Vein endothelial cell (primary cell): Measurements from ENCODE around the gene LRRC32. TPM values are rescaled to one million over a fixed set of nuclear protein-coding genes. Genes with fewer than 3 reads are reported as not detected.

Source experiments
- total RNA-seq: library from RNA; depleted of rRNA; stranded (reverse); fragments of >200 nt; gene quantifications from 2 replicates; pipeline ENCODE4 v1.2.3, GENCODE V29; 2012

The LRRC32 gene
- total RNA-seq: 35.5 and 44.1 TPM in 2 replicates

GRCh38 chr11:76670485-76671236 lies at the start of gene LRRC32:
LRRC32 (minus strand) TSS chr11:76670747; CDS start chr11:76665954, 4,793 bp downstream.

Other genes starting within 250 kb of the LRRC32 start
- 17.6 and 27.3 TPM in 2 replicates for gene EMSY, start 225.7 kb downstream of the LRRC32 start, total RNA-seq
- gene TSKU, start 112.6 kb upstream of the LRRC32 start, total RNA-seq: 20.4 and 20.6 TPM in 2 replicates
- gene ACER3, start 190.2 kb upstream of the LRRC32 start, total RNA-seq: 20.3 and 34.7 TPM in 2 replicates